Measurements from ENCODE around the gene DHX15. TPM values are rescaled to one million over a fixed set of nuclear protein-coding genes. Genes with fewer than 3 reads are reported as not detected.

DHX15 gene
- total and polyA plus RNA-seq, 2 of the 13 experiments (the other 11 are each of a cell fraction or from before 2014, with no cell fraction given): 92.9 to 165 TPM

DNA sequence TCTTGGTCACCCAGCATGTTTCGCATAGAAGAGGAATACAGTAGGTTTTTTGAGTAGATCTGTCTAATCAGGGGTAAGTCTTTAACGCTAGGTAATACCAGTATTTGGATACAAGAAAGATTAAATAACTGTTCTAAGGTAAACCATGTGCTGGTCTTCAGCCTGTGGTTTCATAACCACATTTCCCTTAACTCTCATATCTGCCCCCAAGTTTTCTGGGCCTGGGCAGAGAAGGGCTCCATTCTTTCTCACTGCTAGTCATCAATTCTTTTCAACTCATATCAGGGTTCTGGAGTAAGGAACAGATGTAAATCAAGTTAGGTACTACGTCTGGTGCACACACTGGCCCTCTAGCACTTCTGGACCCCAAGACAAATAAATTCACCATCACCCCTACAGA is 49.0 kb downstream of the DHX15 start:
- peaks cover 16 to 68% of the 10 kb centered on the region in 2 experiments for H3K36me3 ChIP-seq (replicated peaks in 1 of 2; ENCODE audit: control insufficient read depth in 1 of 2, insufficient read depth in 2 of 2, low read length in 2 of 2)
- WGBS (ENCODE audit: low lambda C conversion rate): 96% methylated on average over 3 of the region's 3 CpGs
- FAIRE-seq (no peak), DNase-seq (ENCODE audit: low spot score) (no peak), ATAC-seq (no peak)
- intact Hi-C loops (cut with micrococcal nuclease; ENCODE audit: unreplicated experiment) (no loop called here), in situ Hi-C loops (cut with HindIII; ENCODE audit: extremely low pct_ligation_motif_present, low pct_unique_long_range_greater_than_20kb) (no loop called here)
- H4K20me1 ChIP-seq (ENCODE audit: insufficient read depth, low read length): no peaks in the 10 kb centered on the region
- BruUV-seq (replicated peaks): no TSS peak
- H3K4me2 ChIP-seq (ENCODE audit: low read depth, low read length): no peak overlapping the region
- peaks cover 11% of the 10 kb centered on the region for H3K79me2 ChIP-seq (ENCODE audit: insufficient read depth, low read length)
- POLR2A ChIA-PET: no interaction called here
- no peak overlapping the region for H3K9ac ChIP-seq (ENCODE audit: insufficient read depth, low read depth, low read length)
- CTCF ChIA-PET (ENCODE audit: low intra/inter-chr PET ratio, low total read pairs): no interaction called here
- H3K4me1 ChIP-seq (ENCODE audit: insufficient read depth, low read length): no peaks in the 10 kb centered on the region
- H3K4me3 ChIP-seq (replicated peaks in 1 of 3; ENCODE audit: insufficient read depth in 1 of 3, low read depth in 2 of 3, low read length in 3 of 3): no peak overlapping the region
- H2AFZ ChIP-seq (ENCODE audit: low read length): no peak overlapping the region
- TF ChIP-seq HMG20A (CRISPR knock-in tag; IDR thresholded peaks at IDR 0.05; ENCODE audit: borderline replicate concordance) (no peak), HDAC1 (CRISPR knock-in tag; IDR thresholded peaks at IDR 0.05) (no peak), NONO (IDR thresholded peaks at IDR 0.05) (no peak), NONO (CRISPR knock-in tag; conservative IDR thresholded peaks at IDR 0.05) (no peak), CBX1 (IDR thresholded peaks at IDR 0.05; ENCODE audit: low read depth) (no peak), ZNF674 (CRISPR knock-in tag; IDR thresholded peaks at IDR 0.05; ENCODE audit: low read depth) (no peak), PITX1 (CRISPR knock-in tag; IDR thresholded peaks at IDR 0.05) (no peak)
- H3K27ac ChIP-seq (ENCODE audit: extremely low read length, insufficient read depth, low read length): no peak overlapping the region
- H3K27me3 ChIP-seq (ENCODE audit: control insufficient read depth in 1 of 2, insufficient read depth in 2 of 2, low read length in 2 of 2): no peaks in the 10 kb centered on the region
- H3K9me3 ChIP-seq (ENCODE audit: low read length): no peaks in the 10 kb centered on the region

DNA sequence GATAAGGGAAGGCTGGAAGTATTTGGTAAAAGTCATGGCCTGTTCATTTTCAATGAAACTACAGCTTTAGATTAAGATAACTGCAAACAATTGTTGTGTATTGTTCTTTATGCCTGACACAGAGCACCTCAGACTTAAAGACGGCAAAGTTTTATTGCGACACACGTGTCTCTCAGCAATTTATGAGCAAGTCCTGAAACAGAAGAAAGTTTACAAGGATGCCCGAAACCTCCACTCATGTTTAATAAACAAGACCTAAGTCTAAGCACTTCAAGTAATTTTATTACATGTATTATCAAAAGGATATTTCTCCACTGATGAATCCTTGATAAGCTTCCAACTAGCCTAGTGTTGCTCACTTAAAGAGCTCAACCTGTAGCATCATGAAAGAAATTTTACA is 51.0 kb downstream of the DHX15 start:
- Histone ChIP-seq H3K9ac (ENCODE audit: insufficient read depth, low read depth, low read length) (no peak overlapping the region), H3K4me1 (ENCODE audit: insufficient read depth, low read length) (no peaks in the 10 kb centered on the region), H3K79me2 (ENCODE audit: insufficient read depth, low read length) (peaks cover 11% of the 10 kb centered on the region), H3K27me3 (ENCODE audit: control insufficient read depth in 1 of 2, insufficient read depth in 2 of 2, low read length in 2 of 2) (no peaks in the 10 kb centered on the region), H3K4me2 (ENCODE audit: low read depth, low read length) (no peak overlapping the region), H4K20me1 (ENCODE audit: insufficient read depth, low read length) (no peaks in the 10 kb centered on the region), H3K27ac (ENCODE audit: extremely low read length, insufficient read depth, low read length) (no peak overlapping the region), H2AFZ (ENCODE audit: low read length) (no peak overlapping the region), H3K9me3 (ENCODE audit: low read length) (no peaks in the 10 kb centered on the region), H3K4me3 (replicated peaks in 1 of 3; ENCODE audit: insufficient read depth in 1 of 3, low read depth in 2 of 3, low read length in 3 of 3) (no peak overlapping the region), H3K36me3 (replicated peaks in 1 of 2; ENCODE audit: control insufficient read depth in 1 of 2, insufficient read depth in 2 of 2, low read length in 2 of 2) (peaks cover 13 to 64% of the 10 kb centered on the region in 2 experiments)
- DNase-seq (ENCODE audit: low spot score): no peak
- POLR2A ChIA-PET: no interaction called here
- ATAC-seq: no peak
- FAIRE-seq: no peak
- TF ChIP-seq, protein P1, sequence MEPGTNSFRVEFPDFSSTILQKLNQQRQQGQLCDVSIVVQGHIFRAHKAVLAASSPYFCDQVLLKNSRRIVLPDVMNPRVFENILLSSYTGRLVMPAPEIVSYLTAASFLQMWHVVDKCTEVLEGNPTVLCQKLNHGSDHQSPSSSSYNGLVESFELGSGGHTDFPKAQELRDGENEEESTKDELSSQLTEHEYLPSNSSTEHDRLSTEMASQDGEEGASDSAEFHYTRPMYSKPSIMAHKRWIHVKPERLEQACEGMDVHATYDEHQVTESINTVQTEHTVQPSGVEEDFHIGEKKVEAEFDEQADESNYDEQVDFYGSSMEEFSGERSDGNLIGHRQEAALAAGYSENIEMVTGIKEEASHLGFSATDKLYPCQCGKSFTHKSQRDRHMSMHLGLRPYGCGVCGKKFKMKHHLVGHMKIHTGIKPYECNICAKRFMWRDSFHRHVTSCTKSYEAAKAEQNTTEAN (CRISPR knock-in tag; conservative IDR thresholded peaks at IDR 0.05): no peak
- peak; percentile 72 for TF ChIP-seq CEBPB (IDR thresholded peaks at IDR 0.05; ENCODE audit: borderline replicate concordance, low read depth, low read length)
- WGBS (ENCODE audit: low lambda C conversion rate): over 99% methylated on average over 4 of the region's 4 CpGs
- in situ Hi-C loops (cut with HindIII; ENCODE audit: extremely low pct_ligation_motif_present, low pct_unique_long_range_greater_than_20kb) (no loop called here), intact Hi-C loops (cut with micrococcal nuclease; ENCODE audit: unreplicated experiment) (no loop called here)
- CTCF ChIA-PET (ENCODE audit: low intra/inter-chr PET ratio, low total read pairs): no interaction called here
- BruUV-seq (replicated peaks): no TSS peak

Data from HepG2 (cell line).